ENCODE data around the gene KRT75. TPM values are rescaled to one million over a fixed set of nuclear protein-coding genes. Genes with fewer than 3 reads are reported as not detected.

The KRT75 gene
- total RNA-seq, 1 experiment from 2014 or later = not detected

DNA sequence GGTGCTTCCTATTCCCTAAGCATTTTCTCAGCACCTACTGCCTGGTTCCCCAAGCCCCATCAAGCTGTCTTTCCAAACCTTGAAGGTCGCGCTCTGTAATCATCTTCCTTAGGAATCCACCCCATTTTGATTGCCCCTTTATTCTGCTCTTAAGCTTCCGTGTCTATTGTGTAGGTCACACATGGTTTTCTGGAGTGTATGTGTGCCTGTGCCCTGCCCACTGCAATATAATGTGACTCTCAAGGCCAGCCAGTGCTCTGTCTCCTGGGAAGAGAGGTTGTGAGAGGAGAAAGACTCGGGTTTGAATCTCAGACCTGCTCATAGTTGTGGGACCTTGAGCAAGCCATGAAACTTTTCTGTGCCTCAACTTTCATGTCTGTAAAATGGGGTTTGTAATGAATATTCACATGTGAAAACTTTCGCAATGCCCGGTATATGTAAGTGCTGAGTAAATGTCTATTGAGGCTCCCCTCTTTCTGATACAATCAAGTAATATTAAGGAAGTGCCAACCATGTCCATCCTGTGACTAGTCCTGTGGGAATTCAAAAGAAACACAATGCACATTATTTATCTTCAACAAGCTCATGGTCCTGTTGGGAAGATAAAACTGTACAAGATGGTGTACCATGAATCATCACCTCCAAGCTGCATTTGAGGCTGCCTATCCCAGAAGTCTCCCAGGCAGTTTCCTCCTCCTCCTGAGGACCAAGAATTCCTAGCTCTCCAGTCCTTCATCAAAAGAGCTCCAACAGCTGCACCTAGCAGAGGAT, 774 bp upstream of the KRT75 start:
- BruUV-seq (replicated peaks) = no TSS peak
- Histone ChIP-seq H3K4me1 (replicated peaks; ENCODE audit: insufficient read depth) (peaks cover 52% of the 10 kb centered on the region), H3K79me2 (ENCODE audit: low read depth) (no peaks in the 10 kb centered on the region), H3K9me2 (ENCODE audit: insufficient read depth) (no peaks in the 10 kb centered on the region), H4K20me1 (ENCODE audit: insufficient read depth) (no peaks in the 10 kb centered on the region), H3K4me3 (no peak overlapping the region), H2AFZ (no peak overlapping the region), H3K4me2 (peak overlapping the region; percentile 56; the same call in 1 of the 2 replicates), H3F3A (ENCODE audit: insufficient read depth, low read depth) (peaks cover 31% of the 10 kb centered on the region), H3K27me3 (ENCODE audit: insufficient read depth, low read depth) (no peaks in the 10 kb centered on the region), H3K9me3 (ENCODE audit: insufficient read depth, low read depth) (no peaks in the 10 kb centered on the region), H3K27ac (peak overlapping the region; percentile 86), H3K36me3 (ENCODE audit: low read depth) (no peaks in the 10 kb centered on the region)
- POLR2A ChIA-PET (ENCODE audit: unreplicated experiment) = interaction anchor here (0.7 kb wide), 1 partner anchor 475 kb away, joined by 5 read pairs; no protein-coding TSS in a partner anchor
- CTCF ChIA-PET = interaction anchor here (0.7 to 1.8 kb wide), 2 partner anchors 9 to 40 kb away, joined by 3 to 4 read pairs; no protein-coding TSS in a partner anchor
- intact Hi-C loops (cut with micrococcal nuclease; ENCODE audit: unreplicated experiment) = no loop called here
- TF ChIP-seq, protein P1, sequence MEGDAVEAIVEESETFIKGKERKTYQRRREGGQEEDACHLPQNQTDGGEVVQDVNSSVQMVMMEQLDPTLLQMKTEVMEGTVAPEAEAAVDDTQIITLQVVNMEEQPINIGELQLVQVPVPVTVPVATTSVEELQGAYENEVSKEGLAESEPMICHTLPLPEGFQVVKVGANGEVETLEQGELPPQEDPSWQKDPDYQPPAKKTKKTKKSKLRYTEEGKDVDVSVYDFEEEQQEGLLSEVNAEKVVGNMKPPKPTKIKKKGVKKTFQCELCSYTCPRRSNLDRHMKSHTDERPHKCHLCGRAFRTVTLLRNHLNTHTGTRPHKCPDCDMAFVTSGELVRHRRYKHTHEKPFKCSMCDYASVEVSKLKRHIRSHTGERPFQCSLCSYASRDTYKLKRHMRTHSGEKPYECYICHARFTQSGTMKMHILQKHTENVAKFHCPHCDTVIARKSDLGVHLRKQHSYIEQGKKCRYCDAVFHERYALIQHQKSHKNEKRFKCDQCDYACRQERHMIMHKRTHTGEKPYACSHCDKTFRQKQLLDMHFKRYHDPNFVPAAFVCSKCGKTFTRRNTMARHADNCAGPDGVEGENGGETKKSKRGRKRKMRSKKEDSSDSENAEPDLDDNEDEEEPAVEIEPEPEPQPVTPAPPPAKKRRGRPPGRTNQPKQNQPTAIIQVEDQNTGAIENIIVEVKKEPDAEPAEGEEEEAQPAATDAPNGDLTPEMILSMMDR (conservative IDR thresholded peaks at IDR 0.05) = no peak
- no peak for TF ChIP-seq EZH2 (IDR thresholded peaks at IDR 0.05; ENCODE audit: low read depth)
- DNase-seq = peak in 1 of 2 experiments; percentile 66

DNA sequence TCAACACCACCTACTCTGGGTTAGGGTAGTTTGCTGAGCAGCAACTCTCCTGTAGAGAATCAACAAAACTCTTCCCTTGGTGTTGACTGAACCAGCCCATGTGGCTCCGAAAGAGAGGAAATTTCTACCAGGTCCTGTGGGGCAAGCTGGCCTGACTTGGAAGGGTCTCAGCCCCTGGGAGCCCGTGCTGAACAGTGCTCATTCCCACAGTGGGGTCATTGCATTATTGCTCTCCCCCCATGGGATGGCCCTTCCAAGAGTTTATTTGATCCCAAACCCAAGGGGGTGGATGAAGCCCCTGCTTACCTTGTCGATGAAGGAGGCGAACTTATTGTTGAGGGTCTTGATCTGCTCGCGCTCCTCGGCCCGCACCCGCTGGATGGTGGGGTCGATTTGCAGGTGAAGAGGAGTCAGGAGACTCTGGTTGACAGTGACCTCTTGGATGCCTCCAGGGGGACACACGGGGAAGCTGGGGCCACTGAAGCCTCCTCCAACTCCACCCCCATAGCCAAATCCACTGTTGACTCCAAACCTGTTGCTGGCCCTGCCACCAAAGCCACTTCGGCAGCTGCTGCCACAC, 580 bp downstream of the KRT75 start:
- Histone ChIP-seq H3K27ac (no peak overlapping the region), H3K27me3 (ENCODE audit: insufficient read depth, low read depth) (no peaks in the 10 kb centered on the region), H3K4me3 (no peak overlapping the region), H4K20me1 (ENCODE audit: insufficient read depth) (no peaks in the 10 kb centered on the region), H3K4me2 (no peak overlapping the region), H3K9me2 (ENCODE audit: insufficient read depth) (no peaks in the 10 kb centered on the region), H3K79me2 (ENCODE audit: low read depth) (no peaks in the 10 kb centered on the region), H3K9me3 (ENCODE audit: insufficient read depth, low read depth) (no peaks in the 10 kb centered on the region), H2AFZ (no peak overlapping the region), H3K4me1 (replicated peaks; ENCODE audit: insufficient read depth) (peaks cover 39% of the 10 kb centered on the region), H3K36me3 (ENCODE audit: low read depth) (no peaks in the 10 kb centered on the region), H3F3A (ENCODE audit: insufficient read depth, low read depth) (peaks cover 28% of the 10 kb centered on the region)
- TF ChIP-seq EZH2 (IDR thresholded peaks at IDR 0.05; ENCODE audit: low read depth) = no peak
- POLR2A ChIA-PET (ENCODE audit: unreplicated experiment) = no interaction called here
- CTCF ChIA-PET = no interaction called here
- no TSS peak for BruUV-seq (replicated peaks)
- no peak for DNase-seq
- intact Hi-C loops (cut with micrococcal nuclease; ENCODE audit: unreplicated experiment) = no loop called here

DNA sequence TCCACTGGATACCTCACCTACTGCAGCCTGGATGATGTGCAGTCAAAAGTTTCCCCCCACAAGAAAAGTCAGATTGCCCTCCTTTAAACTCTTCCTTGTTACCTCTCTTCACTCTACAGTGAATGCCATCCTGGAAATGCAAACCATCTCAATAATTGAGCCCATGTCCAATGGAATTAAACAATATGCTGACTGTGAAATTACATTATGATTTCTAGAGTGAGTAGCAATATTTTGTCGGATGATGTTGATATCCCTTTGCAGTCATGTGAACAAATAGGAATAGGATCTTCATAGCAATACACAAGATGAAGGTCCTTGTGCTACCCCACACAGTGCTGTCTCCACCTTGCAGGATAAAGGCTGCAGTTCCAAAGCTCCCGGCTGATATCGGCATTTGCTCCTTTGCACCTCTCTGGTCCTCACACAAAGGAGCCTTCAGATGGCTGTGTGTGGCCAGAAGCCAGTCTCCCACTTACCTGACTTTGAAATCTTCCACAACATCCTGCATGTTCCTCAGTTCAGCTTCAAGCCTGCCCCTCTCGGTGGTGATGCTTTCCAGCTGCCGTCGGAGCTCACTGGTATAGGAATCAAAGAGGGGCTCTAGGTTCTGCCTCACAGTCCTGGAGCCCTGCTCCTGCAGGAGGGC, 1.5 kb downstream of the KRT75 start:
- CTCF ChIA-PET = no interaction called here

More for the DNA sequence above, 1.5 kb downstream of the KRT75 start:
- Histone ChIP-seq H3K9me3 (ENCODE audit: insufficient read depth, low read depth) (no peaks in the 10 kb centered on the region), H4K20me1 (ENCODE audit: insufficient read depth) (no peaks in the 10 kb centered on the region), H3K79me2 (ENCODE audit: low read depth) (no peaks in the 10 kb centered on the region), H3F3A (ENCODE audit: insufficient read depth, low read depth) (peaks cover 28% of the 10 kb centered on the region), H3K4me1 (replicated peaks; ENCODE audit: insufficient read depth) (peaks cover 31% of the 10 kb centered on the region), H3K27me3 (ENCODE audit: insufficient read depth, low read depth) (no peaks in the 10 kb centered on the region), H3K9me2 (ENCODE audit: insufficient read depth) (no peaks in the 10 kb centered on the region), H3K4me3 (no peak overlapping the region), H3K27ac (no peak overlapping the region), H2AFZ (no peak overlapping the region), H3K36me3 (ENCODE audit: low read depth) (no peaks in the 10 kb centered on the region), H3K4me2 (no peak overlapping the region)
- DNase-seq = no peak
- intact Hi-C loops (cut with micrococcal nuclease; ENCODE audit: unreplicated experiment) = no loop called here
- BruUV-seq (replicated peaks) = no TSS peak
- TF ChIP-seq EZH2 (IDR thresholded peaks at IDR 0.05; ENCODE audit: low read depth) = no peak
- TF ChIP-seq, protein P1 (conservative IDR thresholded peaks at IDR 0.05) = no peak
- POLR2A ChIA-PET (ENCODE audit: unreplicated experiment) = interaction anchor here (0.7 kb wide), 1 partner anchor 246 kb away, joined by 4 read pairs; no protein-coding TSS in a partner anchor

All from PC-9 (cell line).